Mesodermal cell (in vitro differentiated cells): ENCODE data around the gene GNAT3.

ENCODE experiments used
- H3K27ac ChIP-seq: 2 replicates; pipeline ENCODE4 v1.7.0; 2013; ENCODE audit warnings: mild to moderate bottlenecking, low read depth, low read length, moderate library complexity; ENCODE audit not compliant: severe bottlenecking
- H3K36me3 ChIP-seq: 2 replicates; pipeline ENCODE4 v1.7.1; 2013; ENCODE audit warnings: mild to moderate bottlenecking, low read length, moderate library complexity; ENCODE audit not compliant: control insufficient read depth, insufficient read depth
- H3K4me1 ChIP-seq: one replicate; pipeline ENCODE4 v1.7.1; 2013; ENCODE audit warnings: mild to moderate bottlenecking, low read length; ENCODE audit not compliant: insufficient read depth, control insufficient read depth, poor library complexity, severe bottlenecking
- H3K4me3 ChIP-seq: 2 replicates; pipeline ENCODE4 v1.7.0; 2013; ENCODE audit warnings: low read length, control low read depth, mild to moderate bottlenecking; ENCODE audit not compliant: insufficient read depth, poor library complexity, severe bottlenecking; ENCODE audit errors: extremely low read depth
- H3K9me3 ChIP-seq: 2 replicates; pipeline ENCODE4 v1.7.1; 2013; ENCODE audit warnings: mild to moderate bottlenecking, low read length, moderate library complexity; ENCODE audit not compliant: control insufficient read depth
- WGBS, 2 experiments: methylation state at CpG; one replicate each; pipeline ENCODE4 v1.1.5; 2013; ENCODE audit warnings: missing lambda C conversion rate in 2 of 2; ENCODE audit not compliant: insufficient coverage in 2 of 2; 5-methylcytosine and 5-hydroxymethylcytosine counted together

The GNAT3 gene

GRCh38 chr7:80530136-80530535 is 18.3 kb upstream of the GNAT3 start:
- H3K36me3 ChIP-seq, result no peaks in the 10 kb centered on the region
- no peaks in the 10 kb centered on the region for H3K4me1 ChIP-seq
- WGBS, 2 experiments, result 83 to 100% methylated on average over 1 of the region's 1 CpG
- no peak overlapping the region for H3K27ac ChIP-seq
- peaks cover 6% of the 10 kb centered on the region for H3K9me3 ChIP-seq
- H3K4me3 ChIP-seq, result no peak overlapping the region

GRCh38 chr7:80529362-80529761 is 17.5 kb upstream of the GNAT3 start:
- no peak overlapping the region for H3K27ac ChIP-seq
- H3K4me1 ChIP-seq, result no peaks in the 10 kb centered on the region
- H3K9me3 ChIP-seq, result peaks cover 6% of the 10 kb centered on the region
- H3K4me3 ChIP-seq, result no peak overlapping the region
- WGBS, 2 experiments, result 95% methylated on average over 2 of the region's 4 CpGs; no CpG with 5 or more reads in 1 of the 2 experiments
- H3K36me3 ChIP-seq, result no peaks in the 10 kb centered on the region

GRCh38 chr7:80528689-80529088 is 16.8 kb upstream of the GNAT3 start:
- 73 to 90% methylated on average over 2 of the region's 2 CpGs for WGBS, 2 experiments
- H3K36me3 ChIP-seq, result no peaks in the 10 kb centered on the region

GRCh38 chr7:80526472-80526871 is 14.6 kb upstream of the GNAT3 start:
- no peaks in the 10 kb centered on the region for H3K36me3 ChIP-seq
- 90 to 100% methylated on average over 4 of the region's 4 CpGs for WGBS, 2 experiments
- H3K4me3 ChIP-seq, result no peak overlapping the region
- H3K27ac ChIP-seq, result no peak overlapping the region
- H3K9me3 ChIP-seq, result no peaks in the 10 kb centered on the region
- H3K4me1 ChIP-seq, result no peaks in the 10 kb centered on the region

More at GRCh38 chr7:80528689-80529088, 16.8 kb upstream of the GNAT3 start:
- H3K4me3 ChIP-seq, result no peak overlapping the region
- peaks cover 6% of the 10 kb centered on the region for H3K9me3 ChIP-seq
- no peaks in the 10 kb centered on the region for H3K4me1 ChIP-seq
- H3K27ac ChIP-seq, result no peak overlapping the region

GRCh38 chr7:80524693-80525092 is 12.8 kb upstream of the GNAT3 start:
- WGBS, 2 experiments, result 89 to 93% methylated on average over 9 of the region's 9 CpGs
- Histone ChIP-seq H3K4me1 (no peaks in the 10 kb centered on the region), H3K4me3 (no peak overlapping the region), H3K36me3 (no peaks in the 10 kb centered on the region), H3K9me3 (no peaks in the 10 kb centered on the region), H3K27ac (no peak overlapping the region)

- Histone ChIP-seq H3K9me3 (no peaks in the 10 kb centered on the region), H3K4me1 (no peaks in the 10 kb centered on the region)
- WGBS, 2 experiments, result 100% methylated on average over 2 of the region's 2 CpGs; no CpG with 5 or more reads in 1 of the 2 experiments
Measured at GRCh38 chr7:80521809-80522208, 9.9 kb upstream of the GNAT3 start.

GRCh38 chr7:80520199-80520598 is 8.3 kb upstream of the GNAT3 start:
- Histone ChIP-seq H3K36me3 (no peaks in the 10 kb centered on the region), H3K4me1 (no peaks in the 10 kb centered on the region), H3K9me3 (no peaks in the 10 kb centered on the region), H3K4me3 (no peak overlapping the region), H3K27ac (no peak overlapping the region)
- WGBS, 2 experiments, result 100% methylated on average over 1 of the region's 2 CpGs; no CpG with 5 or more reads in 1 of the 2 experiments

More at GRCh38 chr7:80521809-80522208, 9.9 kb upstream of the GNAT3 start:
- no peaks in the 10 kb centered on the region for H3K36me3 ChIP-seq
- no peak overlapping the region for H3K27ac ChIP-seq
- no peak overlapping the region for H3K4me3 ChIP-seq

- no peak overlapping the region for H3K27ac ChIP-seq
- WGBS, 2 experiments, result no CpG with 5 or more reads among the region's 4 CpGs
- no peaks in the 10 kb centered on the region for H3K36me3 ChIP-seq
- no peaks in the 10 kb centered on the region for H3K9me3 ChIP-seq
- H3K4me3 ChIP-seq, result no peak overlapping the region
- no peaks in the 10 kb centered on the region for H3K4me1 ChIP-seq
Measured at GRCh38 chr7:80517282-80517747, 5.5 kb upstream of the GNAT3 start.

- Histone ChIP-seq H3K36me3 (no peaks in the 10 kb centered on the region), H3K9me3 (no peaks in the 10 kb centered on the region), H3K27ac (no peak overlapping the region), H3K4me1 (no peaks in the 10 kb centered on the region), H3K4me3 (no peak overlapping the region)
Measured at GRCh38 chr7:80515298-80515697, 3.4 kb upstream of the GNAT3 start.

- Histone ChIP-seq H3K36me3 (no peaks in the 10 kb centered on the region), H3K4me3 (no peak overlapping the region), H3K4me1 (no peaks in the 10 kb centered on the region), H3K27ac (no peak overlapping the region), H3K9me3 (no peaks in the 10 kb centered on the region)
- WGBS, 2 experiments, result 100% methylated on average over 1 of the region's 3 CpGs; no CpG with 5 or more reads in 1 of the 2 experiments
Measured at GRCh38 chr7:80510021-80510420, 1.8 kb downstream of the GNAT3 start.

- Histone ChIP-seq H3K27ac (no peak overlapping the region), H3K36me3 (no peaks in the 10 kb centered on the region), H3K4me3 (no peak overlapping the region), H3K9me3 (no peaks in the 10 kb centered on the region), H3K4me1 (no peaks in the 10 kb centered on the region)
- WGBS, 2 experiments, result 91 to 100% methylated on average over 3 to 6 of the region's 6 CpGs
Measured at GRCh38 chr7:80508440-80508839, 3.4 kb downstream of the GNAT3 start.
